NCI-H1092 treated with DMSO at 0.1 percent for 48 hours (cell line): ENCODE measurements around the gene TBXAS1.

Experiments
- DNase-seq: peaks from one replicate; lab custom pipeline; 2025; lab: John Stamatoyannopoulos, UW

Gene TBXAS1

DNA sequence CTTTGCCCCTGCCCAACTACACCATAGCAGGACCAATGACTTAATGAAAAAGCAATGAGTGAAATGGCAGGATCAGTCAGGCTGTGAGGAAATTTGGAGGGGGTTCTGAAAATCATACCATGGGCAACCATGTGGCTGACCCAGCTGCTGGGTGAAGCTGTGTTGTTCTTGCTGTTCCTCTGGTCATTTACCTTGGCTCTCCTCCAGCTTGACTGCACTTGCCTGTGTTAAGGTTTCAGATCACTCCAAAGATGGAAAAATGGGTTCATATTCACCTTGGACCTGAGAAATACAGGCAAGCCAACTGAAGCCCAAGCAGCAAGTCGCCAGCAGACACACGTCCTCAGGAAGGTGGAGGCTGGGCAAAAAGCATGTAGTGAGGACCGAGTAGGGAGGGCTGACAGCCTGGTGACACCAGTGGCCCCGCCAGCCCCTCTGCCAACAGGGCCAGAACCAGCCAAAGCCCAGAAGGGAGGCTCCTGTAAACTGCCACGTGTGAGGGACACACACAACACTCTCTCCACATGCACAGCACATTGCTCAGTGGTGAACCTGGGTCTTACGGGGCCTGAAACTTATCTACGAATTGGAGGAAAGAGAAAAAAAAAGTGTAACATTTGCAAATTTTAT, 193.6 kb downstream of the TBXAS1 start:
- DNase-seq: no peak

DNA sequence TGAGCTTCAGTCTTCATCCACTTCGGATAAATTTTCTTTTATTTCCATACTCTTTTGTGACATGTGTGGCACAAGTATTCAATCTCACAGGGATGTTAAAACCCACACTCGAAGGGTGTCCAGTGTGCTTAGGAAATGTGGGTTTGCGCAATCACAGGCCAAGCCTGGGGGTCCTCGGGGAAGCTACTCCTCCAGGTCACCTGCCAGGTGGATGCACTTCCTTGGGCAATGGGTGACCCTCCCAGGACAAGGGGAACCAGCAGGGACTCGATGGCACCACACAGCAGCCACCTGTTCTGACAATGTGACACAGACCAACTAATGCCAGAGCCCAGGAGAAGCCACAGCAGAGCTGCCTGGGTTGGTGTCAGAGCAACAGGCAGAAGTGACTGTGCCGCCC, 194.7 kb downstream of the TBXAS1 start:
- DNase-seq: no peak

DNA sequence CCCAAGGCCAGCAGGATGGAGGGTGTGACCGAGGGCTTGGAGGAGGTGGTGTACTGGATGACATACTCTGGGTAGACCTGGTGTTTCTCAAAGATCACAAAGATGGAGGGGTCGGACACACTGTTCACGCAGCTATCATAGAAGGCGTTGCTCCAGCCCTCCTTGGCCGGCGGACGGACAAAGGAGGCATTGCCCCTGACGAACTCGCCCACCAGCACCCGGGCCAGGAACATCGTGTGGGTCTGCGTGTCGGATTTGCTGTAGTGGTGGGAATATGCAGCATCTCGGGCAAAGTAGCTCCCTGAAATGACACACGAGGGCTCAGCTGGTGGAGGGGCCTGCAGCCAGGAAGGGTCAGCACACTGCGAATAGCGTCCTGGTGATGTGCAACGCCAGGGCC, 195.5 kb downstream of the TBXAS1 start:
- no peak for DNase-seq

DNA sequence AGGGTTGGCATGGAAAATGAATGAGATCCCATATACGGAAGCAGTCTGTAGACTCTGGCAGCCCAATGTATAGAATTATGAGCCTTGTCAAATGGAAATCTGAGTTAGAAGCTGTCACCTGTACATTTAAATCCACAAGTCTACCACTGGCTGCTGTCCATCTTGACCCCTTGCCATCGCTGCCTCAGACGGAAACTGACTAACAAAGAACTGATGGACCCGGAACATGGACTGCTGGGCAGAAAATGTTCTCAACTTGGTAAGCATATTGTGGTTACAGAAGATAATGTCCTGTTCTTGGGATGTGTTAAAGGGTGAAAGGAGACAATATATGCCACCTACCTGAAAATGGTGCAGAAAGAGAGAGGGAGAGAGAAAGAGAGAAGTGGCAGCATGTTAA, 196.2 kb downstream of the TBXAS1 start:
- DNase-seq: no peak

DNA sequence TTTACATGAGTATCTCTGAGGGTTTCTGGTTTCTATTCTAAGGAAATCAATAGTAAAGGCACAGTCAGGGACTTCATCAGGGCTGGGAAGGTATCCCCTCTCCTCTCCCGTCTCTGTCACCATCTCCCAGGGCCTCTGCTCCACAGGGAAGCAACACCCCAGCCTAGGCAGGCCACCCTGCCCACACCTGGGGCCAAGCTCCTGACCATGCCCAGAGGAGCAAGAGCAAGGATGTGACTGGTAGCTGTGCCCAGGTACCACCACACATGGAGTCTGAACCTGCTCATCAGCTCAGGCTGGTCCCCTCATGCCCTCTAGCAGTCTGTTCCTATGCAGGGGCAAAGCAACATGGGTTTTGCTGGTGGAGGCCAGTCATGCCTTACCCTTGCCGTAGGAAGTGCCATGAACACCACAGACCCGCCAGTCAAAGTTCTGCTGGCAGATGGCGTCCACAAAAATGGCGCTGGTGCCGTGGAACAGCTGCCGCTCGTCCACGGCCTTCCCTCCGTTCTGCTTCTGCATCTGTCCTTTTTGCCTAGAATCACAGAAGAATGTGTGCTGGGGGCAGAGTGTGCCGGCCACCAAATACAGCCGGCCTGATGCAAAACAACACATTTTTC, 196.9 kb downstream of the TBXAS1 start:
- no peak for DNase-seq

DNA sequence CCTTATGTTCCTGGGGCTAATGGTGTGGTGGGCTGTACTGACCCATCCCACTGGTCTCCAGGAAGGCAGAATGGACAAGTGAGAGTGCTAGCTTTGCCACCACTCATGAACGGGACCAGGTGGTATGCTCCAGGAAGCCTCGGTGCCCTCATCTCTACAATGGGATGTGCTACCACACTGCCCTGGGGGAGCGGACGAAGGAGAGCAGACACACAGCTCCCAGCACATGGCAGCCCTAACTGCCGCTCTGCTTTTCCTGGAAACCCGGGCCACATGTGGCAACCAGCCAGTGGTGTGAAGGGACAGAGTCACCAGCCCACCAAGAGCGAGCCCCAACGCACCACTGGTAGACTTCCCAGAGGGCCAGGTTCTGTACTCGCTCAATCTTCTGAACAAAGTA, 197.9 kb downstream of the TBXAS1 start:
- DNase-seq: no peak

DNA sequence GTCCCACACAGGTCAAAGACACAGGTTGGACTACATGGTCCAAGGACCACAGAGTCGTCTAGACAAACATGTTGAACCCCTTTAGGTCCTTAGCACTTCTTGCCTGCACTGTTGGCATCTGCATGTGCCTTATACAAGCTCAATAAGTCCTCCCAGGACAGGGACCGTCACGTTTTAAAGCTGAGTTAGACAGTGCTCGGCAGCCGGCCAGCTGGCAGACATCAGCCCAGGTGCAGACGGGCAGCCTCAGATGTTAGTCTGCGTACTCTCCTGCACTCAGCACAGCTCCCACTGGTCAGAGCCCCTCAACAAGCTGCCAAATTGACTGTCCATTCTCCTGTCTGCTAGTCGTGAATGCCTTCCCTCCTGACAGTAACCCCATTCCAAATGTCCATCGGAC, 198.8 kb downstream of the TBXAS1 start:
- no peak for DNase-seq

DNA sequence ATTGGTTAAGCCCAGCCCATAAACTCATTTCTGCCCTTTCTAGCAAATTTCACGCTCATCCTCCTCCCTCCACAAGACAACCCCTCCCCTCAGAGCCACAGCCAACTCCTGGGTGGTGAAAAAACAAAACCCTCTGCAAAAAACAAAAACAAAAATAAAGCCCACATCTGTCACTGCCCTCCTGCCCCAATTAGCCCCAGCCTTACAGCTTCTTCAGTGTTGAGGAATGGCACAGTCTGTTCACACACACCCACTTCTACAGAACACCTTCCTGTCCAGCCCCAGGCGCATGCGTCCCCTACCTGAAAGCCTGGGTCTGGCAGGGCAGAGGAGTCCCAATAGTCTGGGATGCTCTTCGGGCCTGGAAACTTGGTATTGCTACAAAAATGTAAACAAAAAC, 199.2 kb downstream of the TBXAS1 start:
- DNase-seq: no peak

DNA sequence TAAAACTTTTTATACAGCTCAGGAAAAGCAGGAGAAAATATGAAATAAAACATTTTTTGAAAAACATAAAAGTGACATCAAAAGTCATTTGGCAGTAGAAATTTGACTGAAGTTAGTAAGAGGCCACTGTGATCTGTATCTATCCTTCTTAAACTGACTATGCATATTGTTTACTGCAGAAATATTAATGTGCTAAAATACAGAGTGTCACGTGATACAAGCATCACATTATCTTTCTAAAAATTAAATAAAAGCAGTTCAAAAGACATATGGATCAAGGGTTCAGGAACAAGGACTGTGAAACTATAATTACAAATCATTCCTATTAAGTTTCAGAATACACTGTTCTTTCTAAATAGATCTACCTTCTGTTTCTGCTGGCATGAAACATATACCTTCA, 200.0 kb downstream of the TBXAS1 start:
- no peak for DNase-seq

DNA sequence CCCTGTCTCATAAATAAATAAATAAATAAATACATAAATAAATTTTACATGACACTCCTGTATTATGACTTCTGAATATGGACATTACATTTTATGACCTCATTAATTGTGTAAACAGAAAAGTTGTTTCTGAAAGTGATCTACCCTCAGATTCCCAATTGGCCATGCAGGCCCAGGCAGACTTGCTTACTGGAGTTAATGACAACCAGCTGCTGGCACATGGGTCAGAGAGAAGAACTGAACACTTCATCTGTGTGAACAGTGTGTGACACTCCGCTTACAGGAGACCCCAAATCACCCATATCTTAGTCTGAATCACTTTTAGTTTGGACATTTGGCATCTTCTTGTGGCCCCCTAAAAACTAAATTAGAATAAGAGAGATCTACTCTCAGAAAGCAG, 202.3 kb downstream of the TBXAS1 start:
- DNase-seq: no peak

DNA sequence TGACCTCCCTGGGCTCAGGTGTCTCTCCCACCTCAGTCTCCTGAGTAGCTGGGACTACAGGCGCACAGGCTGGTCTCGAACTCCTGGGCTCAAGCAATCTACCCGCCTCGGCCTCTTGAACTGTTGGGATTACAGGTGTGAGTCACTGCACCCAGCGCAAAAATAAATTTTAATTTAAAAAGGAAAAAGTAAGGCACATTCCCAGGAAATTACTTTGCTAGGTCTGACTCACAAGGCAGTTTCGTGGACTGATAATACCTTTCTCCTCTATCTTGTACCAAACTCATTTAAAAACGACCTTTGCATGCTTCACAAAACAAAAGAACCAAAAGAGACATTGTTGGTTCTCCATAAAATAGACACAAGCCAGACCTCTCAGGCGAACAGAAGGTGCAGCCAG, 204.0 kb downstream of the TBXAS1 start:
- no peak for DNase-seq

DNA sequence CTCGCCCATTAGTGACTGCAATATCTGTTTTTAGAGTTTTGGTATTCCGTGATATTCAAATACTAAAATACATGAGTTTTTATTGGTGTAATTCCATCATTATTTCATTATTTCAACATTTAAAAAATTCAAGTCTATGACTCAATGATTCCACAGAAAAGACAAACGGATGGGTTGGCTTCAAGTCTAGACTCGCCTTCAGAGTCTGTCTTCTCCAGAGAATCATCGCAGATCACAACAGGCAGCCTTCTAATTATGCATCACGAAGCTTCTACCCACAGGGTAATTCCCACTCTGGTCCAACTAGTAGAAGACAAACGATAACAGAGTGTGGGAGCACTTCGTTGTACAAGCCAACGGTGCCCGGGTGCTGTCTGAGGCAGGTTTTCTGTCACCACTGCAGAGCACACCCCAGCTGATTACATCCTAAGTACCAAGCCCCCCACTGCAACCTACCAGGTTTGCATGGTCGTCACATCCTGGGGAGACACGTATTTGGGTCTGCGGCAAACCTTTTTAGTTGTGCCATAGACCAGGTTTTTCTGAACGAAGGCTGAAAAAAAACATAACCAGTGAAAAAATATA, 204.8 kb downstream of the TBXAS1 start:
- DNase-seq: no peak

DNA sequence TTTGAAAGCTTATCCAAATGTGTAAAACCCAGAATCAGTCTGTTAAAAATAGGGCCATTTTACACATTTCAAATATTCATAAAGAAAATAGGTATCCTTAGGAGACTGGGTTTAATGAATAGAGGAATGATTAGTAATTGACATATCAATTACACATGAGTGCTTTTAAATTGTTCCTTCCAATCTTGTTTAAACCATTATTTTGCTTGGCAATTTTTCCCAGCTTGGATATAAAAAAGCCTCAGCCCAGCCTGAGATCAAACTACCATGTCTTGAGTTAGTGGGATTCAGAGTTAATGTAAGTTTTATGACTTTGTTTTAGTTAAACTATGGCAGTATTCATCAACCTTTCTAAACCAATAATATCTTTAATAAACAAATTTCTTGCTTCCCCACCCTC, 205.4 kb downstream of the TBXAS1 start:
- no peak for DNase-seq

DNA sequence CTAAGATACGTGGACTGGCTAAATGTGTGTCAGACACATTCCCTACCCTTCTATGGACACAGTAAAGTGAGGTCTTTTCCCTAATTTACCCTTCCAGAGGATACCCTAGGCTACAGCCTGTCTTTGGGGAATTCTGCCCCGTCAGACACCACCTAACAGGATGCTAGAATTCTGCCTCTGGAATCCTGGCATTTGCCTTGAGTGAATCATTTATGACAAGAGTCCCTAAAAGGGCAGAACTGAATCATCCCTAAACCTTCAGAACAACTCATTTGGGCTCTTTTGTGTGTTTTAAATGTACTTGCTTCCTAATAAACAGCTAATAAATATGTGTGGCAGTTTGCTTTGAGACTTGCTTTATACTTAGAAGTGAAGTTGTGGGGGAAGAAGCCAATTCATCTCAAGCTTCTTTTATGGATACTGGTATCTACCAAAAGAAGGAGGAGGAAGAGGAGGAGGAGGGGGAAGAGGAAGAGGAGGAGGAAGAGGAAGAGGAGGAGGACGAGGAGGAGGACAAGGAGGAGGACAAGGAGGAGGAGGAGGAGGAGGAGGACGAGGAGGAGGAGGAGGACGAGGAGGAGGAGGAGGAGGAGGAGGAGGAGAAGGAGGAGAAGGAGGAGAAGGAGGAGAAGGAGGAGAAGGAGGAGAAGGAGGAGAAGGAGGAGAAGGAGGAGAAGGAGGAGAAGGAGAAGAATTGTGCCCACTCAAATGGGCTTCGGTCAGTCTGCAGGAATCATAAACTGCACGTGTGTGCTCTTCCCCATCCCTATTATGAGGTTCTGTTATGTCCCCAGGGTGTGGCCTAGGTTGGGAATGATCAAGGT, 206.5 kb downstream of the TBXAS1 start:
- no peak for DNase-seq

DNA sequence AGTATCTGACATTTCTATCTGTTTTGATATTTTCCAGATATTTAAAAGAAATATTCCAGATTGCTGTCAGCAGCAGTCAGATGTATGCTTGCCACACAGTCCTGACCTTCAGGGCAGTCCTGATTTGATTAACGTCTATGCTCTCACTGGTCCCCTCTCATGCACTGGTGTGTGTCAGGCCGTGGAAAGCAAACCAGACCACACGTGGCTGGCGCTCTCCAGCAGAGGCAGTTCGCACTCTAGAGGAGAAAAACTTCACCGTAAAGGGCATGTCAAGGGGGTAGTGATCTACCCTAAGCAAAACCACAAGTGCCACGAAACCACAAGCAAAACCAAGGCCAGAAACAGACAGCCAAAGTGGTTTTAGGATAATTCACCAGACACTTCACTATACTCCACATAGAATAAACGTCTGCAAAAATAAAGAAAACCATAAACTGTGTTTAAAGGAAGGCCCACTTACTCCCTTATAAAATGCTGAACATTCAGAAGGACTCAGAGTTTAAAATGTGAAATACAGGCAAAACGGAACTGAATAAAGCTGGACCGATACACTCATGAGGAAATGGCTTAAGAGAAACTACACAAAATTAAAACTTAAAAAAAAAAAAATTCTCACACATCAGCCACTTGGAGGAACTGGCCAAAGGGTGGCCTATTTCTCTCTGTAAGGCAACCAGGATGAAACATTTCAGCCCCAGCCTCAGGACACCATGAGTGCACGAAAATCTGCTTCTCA, 207.3 kb downstream of the TBXAS1 start:
- DNase-seq: no peak

DNA sequence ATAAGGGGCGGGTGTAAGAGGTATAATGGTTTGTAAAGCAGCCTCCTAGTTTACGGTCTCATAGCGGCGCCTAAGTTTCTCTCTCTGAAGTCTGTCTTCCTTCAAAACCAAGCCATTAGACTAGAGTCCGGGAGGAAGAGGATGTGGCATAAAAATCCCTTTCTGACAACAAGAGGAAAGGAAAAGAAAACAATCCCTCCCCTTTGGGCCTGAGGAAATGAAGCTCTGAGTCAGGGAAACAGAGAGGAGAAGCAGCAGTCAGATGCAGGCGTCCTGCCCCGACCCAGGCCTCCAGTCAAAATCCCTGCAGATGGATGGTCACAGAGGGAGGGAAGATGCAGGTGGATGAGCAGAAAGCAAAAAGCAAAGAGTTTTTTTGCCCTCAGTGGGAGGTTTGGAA, 210.0 kb downstream of the TBXAS1 start:
- DNase-seq: no peak

DNA sequence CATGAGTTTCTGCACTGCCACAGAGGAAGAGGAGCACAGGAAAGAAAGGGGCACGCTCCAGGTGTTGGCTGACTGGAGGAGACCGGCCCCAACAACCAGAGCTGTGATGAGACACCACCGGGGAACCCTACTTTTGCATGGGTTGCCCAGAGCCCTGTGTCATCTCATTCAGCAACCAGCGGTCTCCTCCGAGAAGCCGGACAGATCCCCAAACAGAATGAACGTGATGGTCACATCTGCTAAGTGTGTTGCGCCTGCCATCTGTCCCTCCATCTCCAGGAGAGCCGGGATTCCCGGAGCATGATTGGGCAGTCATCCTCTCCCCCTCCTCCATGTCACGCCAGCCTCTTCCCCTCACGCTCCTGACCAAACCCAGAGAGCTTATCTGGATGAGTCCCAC, 210.8 kb downstream of the TBXAS1 start:
- no peak for DNase-seq

DNA sequence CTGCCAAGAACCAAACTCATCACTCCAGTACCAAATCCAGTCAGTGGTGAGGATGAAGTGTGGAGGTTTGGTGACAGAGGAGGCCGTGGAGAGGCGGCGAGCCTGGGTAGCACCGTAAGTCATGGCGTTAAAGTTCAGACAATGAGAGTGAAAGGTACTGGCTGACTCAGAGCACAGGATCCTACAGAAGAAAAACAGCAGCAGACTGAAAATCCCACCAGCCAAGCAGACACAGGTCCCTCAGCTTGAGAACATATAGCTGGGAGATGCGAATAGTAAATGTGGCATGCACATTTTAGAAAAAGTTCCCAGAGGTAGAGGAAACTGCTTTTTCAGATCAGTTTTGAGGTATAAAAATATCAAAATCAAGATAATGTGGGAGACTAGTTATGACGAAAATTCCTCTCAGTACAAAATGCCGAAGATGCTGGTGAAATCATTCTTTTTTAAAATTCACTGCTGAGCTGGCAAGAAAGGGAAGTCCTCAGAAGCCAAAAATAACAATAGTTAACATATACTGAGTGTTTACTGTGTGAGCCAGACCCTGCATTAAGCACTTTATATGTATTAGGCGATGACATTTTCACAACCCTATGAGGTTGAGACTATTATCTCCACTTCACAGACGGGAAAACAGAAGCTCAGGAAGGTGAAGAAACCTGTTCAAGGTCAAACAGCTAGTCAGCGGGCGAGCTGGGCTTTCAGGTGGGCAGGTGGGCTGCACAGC, 212.8 kb downstream of the TBXAS1 start:
- DNase-seq: no peak

DNA sequence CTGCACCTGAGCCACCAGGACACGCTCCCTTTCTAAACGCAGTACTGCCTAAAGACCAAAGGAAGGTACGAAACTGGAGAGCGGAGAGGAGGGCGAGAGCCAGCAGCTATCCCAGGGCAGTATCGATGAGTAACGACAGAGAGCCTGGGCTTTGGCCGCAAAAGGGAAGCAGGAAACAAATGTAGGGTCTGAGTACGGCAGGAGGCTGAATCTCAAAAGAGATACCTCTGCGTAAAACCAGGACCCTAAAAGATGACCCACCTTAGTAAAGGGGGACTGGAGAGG, 213.3 kb downstream of the TBXAS1 start:
- no peak for DNase-seq

DNA sequence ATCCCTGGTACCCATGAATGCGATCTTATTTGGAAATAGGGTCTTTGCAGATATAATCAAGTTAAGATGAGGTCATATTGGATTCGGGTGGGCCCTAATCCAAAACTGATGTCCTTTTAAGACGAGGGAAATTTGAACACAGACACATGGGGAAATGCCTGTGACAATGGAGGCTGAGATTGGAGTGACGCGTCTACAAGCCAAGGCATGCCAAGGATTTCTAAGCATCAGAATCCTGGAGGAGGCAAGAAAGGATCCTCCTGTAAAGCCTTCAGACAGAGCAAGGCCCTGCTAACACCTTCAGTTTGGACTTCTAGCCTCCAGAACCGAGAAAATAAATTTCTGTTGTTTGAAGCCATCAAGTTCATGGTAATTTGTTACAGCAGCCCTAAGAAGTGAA, 215.2 kb downstream of the TBXAS1 start:
- no peak for DNase-seq

DNA sequence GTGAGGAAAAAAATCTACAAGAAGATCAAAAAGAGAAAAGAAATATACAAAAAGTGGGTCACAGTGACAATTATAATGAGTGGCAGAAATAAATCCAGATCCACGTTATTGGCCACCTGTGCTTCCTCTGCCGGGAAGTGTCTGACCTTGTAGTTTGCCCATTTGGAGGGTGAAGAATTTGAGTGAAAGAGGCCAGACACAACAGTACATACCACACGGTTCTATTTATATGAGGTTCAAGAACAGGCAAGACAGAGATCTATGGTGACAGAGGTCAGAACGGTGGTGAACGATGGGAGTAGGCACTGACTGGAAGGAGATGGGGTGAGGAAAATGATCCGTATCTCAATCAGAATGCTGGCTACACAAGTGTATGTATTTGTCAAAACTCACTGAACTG, 216.6 kb downstream of the TBXAS1 start:
- no peak for DNase-seq

DNA sequence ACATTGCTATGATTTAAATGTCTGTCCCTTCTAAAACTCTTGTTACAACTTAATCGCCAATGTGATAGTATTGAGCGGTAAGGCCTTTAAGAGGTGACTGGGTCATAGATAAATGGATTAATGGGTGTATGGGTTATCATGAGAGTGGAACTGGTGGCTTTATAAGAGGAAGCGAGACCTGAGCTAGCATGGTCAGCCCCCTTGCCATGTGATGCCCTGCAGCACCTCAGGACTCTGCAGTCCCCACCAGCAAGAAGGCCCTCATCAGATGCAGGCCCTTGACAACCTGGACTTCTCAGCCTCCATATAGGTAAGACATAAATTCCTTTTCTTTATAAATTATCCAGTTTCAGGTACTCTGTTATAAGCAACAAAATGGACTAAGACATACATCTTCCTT, 218.1 kb downstream of the TBXAS1 start:
- DNase-seq: no peak
